DOHH2 (cell line): Measurements from ENCODE around the gene VAMP4.

Source experiments
- H3F3A ChIP-seq: fragments of 200-600 bp; sonication (generic), shearing (Covaris generic); 2 replicates; pipeline ENCODE4 v1.6.0; 2016; ENCODE audit warnings: antibody characterized with exemption, mild to moderate bottlenecking; ENCODE audit not compliant: control insufficient read depth, insufficient read depth
- H3K27ac ChIP-seq: fragments of 200-600 bp; sonication (generic); 2 replicates; pipeline ENCODE4 v1.5.1; 2014; ENCODE audit warnings: low read depth, mild to moderate bottlenecking, low read length, moderate library complexity
- H3K27me3 ChIP-seq: fragments of 200-600 bp; sonication (generic); 2 replicates; pipeline ENCODE4 v1.6.1; 2014; ENCODE audit warnings: mild to moderate bottlenecking, low read length, mixed read lengths; ENCODE audit not compliant: control insufficient read depth
- H3K36me3 ChIP-seq: fragments of 200-600 bp; sonication (generic); 2 replicates; pipeline ENCODE4 v1.6.1; 2014; ENCODE audit warnings: mild to moderate bottlenecking, low read length, moderate library complexity, mixed read lengths; ENCODE audit not compliant: control insufficient read depth
- H3K4me1 ChIP-seq: fragments of 200-600 bp; sonication (generic); 2 replicates; pipeline ENCODE4 v1.6.1; 2014; ENCODE audit warnings: mild to moderate bottlenecking, low read length, mixed read lengths; ENCODE audit not compliant: control insufficient read depth
- H3K4me2 ChIP-seq: fragments of 200-600 bp; sonication (generic); 2 replicates; pipeline ENCODE4 v1.6.0; 2014; ENCODE audit warnings: mild to moderate bottlenecking, low read length, moderate library complexity
- H3K4me3 ChIP-seq: fragments of 200-600 bp; sonication (generic); 2 replicates; pipeline ENCODE4 v1.5.1; 2014; ENCODE audit warnings: mild to moderate bottlenecking, low read length, mixed read lengths
- H3K79me2 ChIP-seq: fragments of 200-600 bp; sonication (generic); 2 replicates; pipeline ENCODE4 v1.6.1; 2014; ENCODE audit warnings: mild to moderate bottlenecking, low read length, mixed read lengths; ENCODE audit not compliant: control insufficient read depth
- H3K9me2 ChIP-seq: fragments of 200-600 bp; sonication (generic); replicated peaks from 2 replicates; pipeline ENCODE4 v1.6.1; 2014; ENCODE audit warnings: mild to moderate bottlenecking, low read length, mixed read lengths; ENCODE audit not compliant: control insufficient read depth
- H3K9me3 ChIP-seq: fragments of 200-600 bp; sonication (generic); 2 replicates; pipeline ENCODE4 v1.6.1; 2014; ENCODE audit warnings: antibody characterized with exemption, low read length, mixed read lengths; ENCODE audit not compliant: control insufficient read depth, insufficient read depth
- H4K20me1 ChIP-seq: fragments of 200-600 bp; sonication (generic); 2 replicates; pipeline ENCODE4 v1.6.0; 2014; ENCODE audit warnings: low read depth, mild to moderate bottlenecking, antibody characterized with exemption, low read length, moderate library complexity; ENCODE audit not compliant: control insufficient read depth, insufficient read depth
- EZH2phosphoT487 ChIP-seq: fragments of 200-600 bp; sonication (generic); IDR thresholded peaks from 2 replicates; pipeline ENCODE4 v1.6.1; 2017; ENCODE audit warnings: borderline replicate concordance, mild to moderate bottlenecking, antibody characterized with exemption, low read length, moderate library complexity, mixed read lengths
- TF ChIP-seq, protein P1 (sequence below): fragments of 200-600 bp; sonication (generic); IDR thresholded peaks from one replicate; pipeline ENCODE4 v1.5.1; 2014; ENCODE audit warnings: antibody characterized with exemption, mild to moderate bottlenecking, low read depth, low read length; ENCODE audit not compliant: poor library complexity, severe bottlenecking

VAMP4 gene

DNA sequence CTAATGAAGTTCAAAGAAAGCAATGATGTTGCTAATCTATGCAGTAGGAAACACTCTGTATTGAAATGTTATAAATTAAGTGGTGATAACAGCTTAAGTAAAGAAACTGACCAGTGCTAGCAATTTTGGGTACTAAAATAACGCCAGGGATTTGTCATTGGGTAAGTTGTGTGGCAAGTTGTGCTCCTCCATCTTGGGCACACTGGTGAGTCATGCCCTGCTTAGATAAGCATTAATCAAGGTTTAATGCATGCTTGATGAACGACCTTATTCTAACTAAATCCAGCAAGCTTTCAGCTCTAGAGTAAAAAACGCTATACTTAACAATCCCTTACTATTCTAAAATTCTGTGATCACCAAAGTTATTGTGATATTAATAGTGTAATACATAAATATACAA lies 25.2 kb downstream of the VAMP4 start:
- no peaks in the 10 kb centered on the region for H3F3A ChIP-seq
- H4K20me1 ChIP-seq = no peaks in the 10 kb centered on the region
- H3K4me3 ChIP-seq = no peak overlapping the region
- H3K9me2 ChIP-seq = no peaks in the 10 kb centered on the region
- no peak overlapping the region for H3K27ac ChIP-seq
- no peaks in the 10 kb centered on the region for H3K9me3 ChIP-seq
- H3K4me2 ChIP-seq = no peak overlapping the region
- H3K4me1 ChIP-seq = no peaks in the 10 kb centered on the region
- no peaks in the 10 kb centered on the region for H3K36me3 ChIP-seq
- TF ChIP-seq EZH2phosphoT487 = no peak
- TF ChIP-seq, protein P1, sequence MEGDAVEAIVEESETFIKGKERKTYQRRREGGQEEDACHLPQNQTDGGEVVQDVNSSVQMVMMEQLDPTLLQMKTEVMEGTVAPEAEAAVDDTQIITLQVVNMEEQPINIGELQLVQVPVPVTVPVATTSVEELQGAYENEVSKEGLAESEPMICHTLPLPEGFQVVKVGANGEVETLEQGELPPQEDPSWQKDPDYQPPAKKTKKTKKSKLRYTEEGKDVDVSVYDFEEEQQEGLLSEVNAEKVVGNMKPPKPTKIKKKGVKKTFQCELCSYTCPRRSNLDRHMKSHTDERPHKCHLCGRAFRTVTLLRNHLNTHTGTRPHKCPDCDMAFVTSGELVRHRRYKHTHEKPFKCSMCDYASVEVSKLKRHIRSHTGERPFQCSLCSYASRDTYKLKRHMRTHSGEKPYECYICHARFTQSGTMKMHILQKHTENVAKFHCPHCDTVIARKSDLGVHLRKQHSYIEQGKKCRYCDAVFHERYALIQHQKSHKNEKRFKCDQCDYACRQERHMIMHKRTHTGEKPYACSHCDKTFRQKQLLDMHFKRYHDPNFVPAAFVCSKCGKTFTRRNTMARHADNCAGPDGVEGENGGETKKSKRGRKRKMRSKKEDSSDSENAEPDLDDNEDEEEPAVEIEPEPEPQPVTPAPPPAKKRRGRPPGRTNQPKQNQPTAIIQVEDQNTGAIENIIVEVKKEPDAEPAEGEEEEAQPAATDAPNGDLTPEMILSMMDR = no peak
- peaks cover 4% of the 10 kb centered on the region; the same call in 1 of the 2 replicates for H3K79me2 ChIP-seq
- H3K27me3 ChIP-seq = no peaks in the 10 kb centered on the region

DNA sequence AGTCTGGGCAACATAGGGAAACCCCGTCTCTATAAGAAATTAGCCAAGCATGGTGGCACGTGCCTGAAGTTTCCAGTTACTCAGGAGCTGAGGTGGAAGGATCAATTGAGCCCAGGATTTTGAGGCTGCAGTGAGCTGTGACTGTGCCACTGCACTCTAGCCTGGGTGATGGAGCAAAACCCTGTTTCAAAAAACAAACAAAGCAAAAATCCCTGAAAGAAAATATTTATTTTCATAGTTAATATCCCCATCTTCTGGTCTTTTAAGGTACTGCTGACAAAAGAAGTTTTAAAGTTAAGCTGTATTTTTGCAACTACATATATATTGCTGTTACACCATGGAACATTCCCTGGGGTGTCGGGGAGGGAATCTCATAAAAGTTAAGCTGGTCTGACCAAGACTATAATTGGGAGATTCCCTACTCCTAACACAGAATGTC lies 26.0 kb downstream of the VAMP4 start:
- peaks cover 1% of the 10 kb centered on the region; the same call in 1 of the 2 replicates for H3K79me2 ChIP-seq
- H3K4me2 ChIP-seq = no peak overlapping the region
- H4K20me1 ChIP-seq = no peaks in the 10 kb centered on the region
- no peaks in the 10 kb centered on the region for H3K9me3 ChIP-seq
- no peaks in the 10 kb centered on the region for H3K4me1 ChIP-seq
- H3F3A ChIP-seq = no peaks in the 10 kb centered on the region
- TF ChIP-seq, protein P1 = peak; percentile 42
- no peak for TF ChIP-seq EZH2phosphoT487
- no peaks in the 10 kb centered on the region for H3K9me2 ChIP-seq
- H3K36me3 ChIP-seq = no peaks in the 10 kb centered on the region
- no peak overlapping the region for H3K4me3 ChIP-seq
- H3K27ac ChIP-seq = no peak overlapping the region
- no peaks in the 10 kb centered on the region for H3K27me3 ChIP-seq

DNA sequence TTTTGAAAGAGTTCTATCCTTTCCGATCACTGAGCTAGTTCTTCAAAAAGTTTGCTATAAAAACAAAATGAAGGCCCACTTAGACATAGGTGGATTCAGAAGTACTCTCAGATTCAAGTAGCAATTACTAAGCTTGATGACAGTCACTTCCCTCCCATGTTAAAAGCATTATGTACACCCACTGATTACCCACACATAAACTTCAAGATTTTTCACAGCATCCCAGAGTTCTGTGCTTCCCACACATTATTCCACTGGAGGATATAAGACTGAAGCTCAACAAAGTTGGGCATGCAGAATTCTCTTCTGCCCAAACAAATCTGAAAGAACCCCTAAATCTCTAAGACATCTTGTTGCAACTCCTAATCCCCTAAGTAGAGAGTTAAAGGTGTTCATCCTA lies 29.5 kb downstream of the VAMP4 start:
- Histone ChIP-seq H3K27ac (no peak overlapping the region), H4K20me1 (no peaks in the 10 kb centered on the region), H3K4me3 (no peak overlapping the region), H3K36me3 (no peaks in the 10 kb centered on the region; the same call in 1 of the 2 replicates), H3K27me3 (no peaks in the 10 kb centered on the region), H3K9me3 (no peaks in the 10 kb centered on the region), H3K4me2 (no peak overlapping the region), H3F3A (no peaks in the 10 kb centered on the region), H3K79me2 (no peaks in the 10 kb centered on the region), H3K9me2 (no peaks in the 10 kb centered on the region), H3K4me1 (no peaks in the 10 kb centered on the region)
- TF ChIP-seq EZH2phosphoT487 = no peak
- TF ChIP-seq, protein P1 = no peak

DNA sequence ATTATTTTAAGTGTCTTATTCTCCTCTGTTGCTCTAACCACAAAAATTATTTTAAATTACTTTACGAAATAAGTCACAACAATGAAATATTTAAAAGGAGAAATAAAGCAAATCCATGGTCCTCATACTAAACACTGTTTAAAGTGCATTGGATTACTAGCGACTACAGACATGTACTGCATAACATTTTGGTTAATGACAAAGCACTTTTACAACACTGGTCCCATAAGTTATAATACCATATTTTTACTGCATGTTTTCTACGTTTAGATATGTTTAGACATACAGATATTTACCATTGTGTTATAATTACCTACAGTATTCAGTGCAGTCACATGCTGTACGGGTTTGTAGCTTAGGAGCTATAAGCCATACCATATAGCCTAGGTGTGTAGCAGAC lies 30.2 kb downstream of the VAMP4 start:
- H3K9me2 ChIP-seq = no peaks in the 10 kb centered on the region
- TF ChIP-seq, protein P1 = no peak
- TF ChIP-seq EZH2phosphoT487 = no peak

More for the DNA sequence above, 30.2 kb downstream of the VAMP4 start:
- Histone ChIP-seq H3K9me3 (no peaks in the 10 kb centered on the region), H3K4me2 (no peak overlapping the region), H4K20me1 (no peaks in the 10 kb centered on the region), H3K4me1 (no peaks in the 10 kb centered on the region), H3K4me3 (no peak overlapping the region), H3F3A (no peaks in the 10 kb centered on the region), H3K36me3 (no peaks in the 10 kb centered on the region; the same call in 1 of the 2 replicates), H3K27me3 (no peaks in the 10 kb centered on the region), H3K27ac (no peak overlapping the region), H3K79me2 (no peaks in the 10 kb centered on the region)
